ENCODE results near the gene LHFPL3.
"Not testable (repeated sequence)": the region's sequence is repeated elsewhere in the genome, so short reads cannot be mapped to it uniquely, and the experiment has no call there.

The LHFPL3 gene

GRCh38 chr7:104595591-104595990, 267.2 kb downstream of the LHFPL3 start:
- not testable (repeated sequence) for DNase-seq (ENCODE audit: low read depth in 2 of 2)

GRCh38 chr7:104603957-104604356, 275.6 kb downstream of the LHFPL3 start:
- no peak for DNase-seq (ENCODE audit: low read depth in 2 of 2)

GRCh38 chr7:104604706-104605105, 276.3 kb downstream of the LHFPL3 start:
- no peak for DNase-seq (ENCODE audit: low read depth in 2 of 2)

- DNase-seq (ENCODE audit: low read depth in 2 of 2), result no peak
Measured at GRCh38 chr7:104621321-104621720, 292.9 kb downstream of the LHFPL3 start.

- DNase-seq (ENCODE audit: low read depth in 2 of 2), result no peak
Measured at GRCh38 chr7:104625956-104626355, 297.6 kb downstream of the LHFPL3 start.

- DNase-seq (ENCODE audit: low read depth in 2 of 2), result no peak
Measured at GRCh38 chr7:104627516-104627915, 299.1 kb downstream of the LHFPL3 start.

- DNase-seq (ENCODE audit: low read depth in 2 of 2), result no peak
Measured at GRCh38 chr7:104628017-104628416, 299.6 kb downstream of the LHFPL3 start.

GRCh38 chr7:104629408-104629807, 301.0 kb downstream of the LHFPL3 start:
- no peak for DNase-seq (ENCODE audit: low read depth in 2 of 2)

GRCh38 chr7:104640506-104640905, 312.1 kb downstream of the LHFPL3 start:
- no peak for DNase-seq (ENCODE audit: low read depth in 2 of 2)

- DNase-seq (ENCODE audit: low read depth in 2 of 2), result no peak
Measured at GRCh38 chr7:104642560-104642959, 314.2 kb downstream of the LHFPL3 start.

GRCh38 chr7:104643587-104644217, 315.3 kb downstream of the LHFPL3 start:
- no peak for DNase-seq (ENCODE audit: low read depth in 2 of 2)

- DNase-seq (ENCODE audit: low read depth in 2 of 2), result no peak
Measured at GRCh38 chr7:104650991-104651640, 322.7 kb downstream of the LHFPL3 start.

- DNase-seq (ENCODE audit: low read depth in 2 of 2), result no peak
Measured at GRCh38 chr7:104652434-104652833, 324.0 kb downstream of the LHFPL3 start.

- no peak for DNase-seq (ENCODE audit: low read depth in 2 of 2)
Measured at GRCh38 chr7:104652865-104653264, 324.5 kb downstream of the LHFPL3 start.

- no peak for DNase-seq (ENCODE audit: low read depth in 2 of 2)
Measured at GRCh38 chr7:104653825-104654401, 325.5 kb downstream of the LHFPL3 start.

- DNase-seq (ENCODE audit: low read depth in 2 of 2), result no peak
Measured at GRCh38 chr7:104655592-104655991, 327.2 kb downstream of the LHFPL3 start.

- DNase-seq (ENCODE audit: low read depth in 2 of 2), result no peak
Measured at GRCh38 chr7:104656467-104656866, 328.1 kb downstream of the LHFPL3 start.

GRCh38 chr7:104657134-104657533, 328.7 kb downstream of the LHFPL3 start:
- DNase-seq (ENCODE audit: low read depth in 2 of 2), result no peak

- no peak for DNase-seq (ENCODE audit: low read depth in 2 of 2)
Measured at GRCh38 chr7:104661575-104661974, 333.2 kb downstream of the LHFPL3 start.

- no peak for DNase-seq (ENCODE audit: low read depth in 2 of 2)
Measured at GRCh38 chr7:104664648-104665047, 336.2 kb downstream of the LHFPL3 start.

GRCh38 chr7:104677587-104677986, 349.2 kb downstream of the LHFPL3 start:
- no peak for DNase-seq (ENCODE audit: low read depth in 2 of 2)

GRCh38 chr7:104679085-104679484, 350.7 kb downstream of the LHFPL3 start:
- no peak for DNase-seq (ENCODE audit: low read depth in 2 of 2)

GRCh38 chr7:104686286-104686685, 357.9 kb downstream of the LHFPL3 start:
- no peak for DNase-seq (ENCODE audit: low read depth in 2 of 2)
